ENCODE data around the gene MYBPHL.

The MYBPHL gene

GRCh38 chr1:109256085-109256484 lies 50.7 kb downstream of the MYBPHL start:
- TF ChIP-seq, protein P1, sequence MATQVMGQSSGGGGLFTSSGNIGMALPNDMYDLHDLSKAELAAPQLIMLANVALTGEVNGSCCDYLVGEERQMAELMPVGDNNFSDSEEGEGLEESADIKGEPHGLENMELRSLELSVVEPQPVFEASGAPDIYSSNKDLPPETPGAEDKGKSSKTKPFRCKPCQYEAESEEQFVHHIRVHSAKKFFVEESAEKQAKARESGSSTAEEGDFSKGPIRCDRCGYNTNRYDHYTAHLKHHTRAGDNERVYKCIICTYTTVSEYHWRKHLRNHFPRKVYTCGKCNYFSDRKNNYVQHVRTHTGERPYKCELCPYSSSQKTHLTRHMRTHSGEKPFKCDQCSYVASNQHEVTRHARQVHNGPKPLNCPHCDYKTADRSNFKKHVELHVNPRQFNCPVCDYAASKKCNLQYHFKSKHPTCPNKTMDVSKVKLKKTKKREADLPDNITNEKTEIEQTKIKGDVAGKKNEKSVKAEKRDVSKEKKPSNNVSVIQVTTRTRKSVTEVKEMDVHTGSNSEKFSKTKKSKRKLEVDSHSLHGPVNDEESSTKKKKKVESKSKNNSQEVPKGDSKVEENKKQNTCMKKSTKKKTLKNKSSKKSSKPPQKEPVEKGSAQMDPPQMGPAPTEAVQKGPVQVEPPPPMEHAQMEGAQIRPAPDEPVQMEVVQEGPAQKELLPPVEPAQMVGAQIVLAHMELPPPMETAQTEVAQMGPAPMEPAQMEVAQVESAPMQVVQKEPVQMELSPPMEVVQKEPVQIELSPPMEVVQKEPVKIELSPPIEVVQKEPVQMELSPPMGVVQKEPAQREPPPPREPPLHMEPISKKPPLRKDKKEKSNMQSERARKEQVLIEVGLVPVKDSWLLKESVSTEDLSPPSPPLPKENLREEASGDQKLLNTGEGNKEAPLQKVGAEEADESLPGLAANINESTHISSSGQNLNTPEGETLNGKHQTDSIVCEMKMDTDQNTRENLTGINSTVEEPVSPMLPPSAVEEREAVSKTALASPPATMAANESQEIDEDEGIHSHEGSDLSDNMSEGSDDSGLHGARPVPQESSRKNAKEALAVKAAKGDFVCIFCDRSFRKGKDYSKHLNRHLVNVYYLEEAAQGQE (IDR thresholded peaks at IDR 0.05; ENCODE audit: insufficient read depth in 1 of 2, low read depth in 2 of 2, low read length in 2 of 2): no peak
- TF ChIP-seq FOXP2 (optimal IDR thresholded peaks at IDR 0.05; ENCODE audit: borderline replicate concordance, extremely low read depth, extremely low read length, insufficient read depth) (no peak), SIN3A (IDR thresholded peaks at IDR 0.05; ENCODE audit: borderline replicate concordance, insufficient read depth, low read length) (no peak), TAF1 (IDR thresholded peaks at IDR 0.05; ENCODE audit: borderline replicate concordance, insufficient read depth, low read length) (no peak), POLR2AphosphoS5 (IDR thresholded peaks at IDR 0.05; ENCODE audit: low read depth, low read length) (no peak)

GRCh38 chr1:109255678-109256077 lies 51.1 kb downstream of the MYBPHL start:
- TF ChIP-seq SIN3A (IDR thresholded peaks at IDR 0.05; ENCODE audit: borderline replicate concordance, insufficient read depth, low read length): no peak
- TF ChIP-seq, protein P1 (IDR thresholded peaks at IDR 0.05; ENCODE audit: insufficient read depth in 1 of 2, low read depth in 2 of 2, low read length in 2 of 2): no peak
- no peak for TF ChIP-seq FOXP2 (optimal IDR thresholded peaks at IDR 0.05; ENCODE audit: borderline replicate concordance, extremely low read depth, extremely low read length, insufficient read depth)
- TF ChIP-seq POLR2AphosphoS5 (IDR thresholded peaks at IDR 0.05; ENCODE audit: low read depth, low read length): no peak
- TF ChIP-seq TAF1 (IDR thresholded peaks at IDR 0.05; ENCODE audit: borderline replicate concordance, insufficient read depth, low read length): no peak

GRCh38 chr1:109255097-109255651 lies 51.6 kb downstream of the MYBPHL start:
- no peak for TF ChIP-seq POLR2AphosphoS5 (IDR thresholded peaks at IDR 0.05; ENCODE audit: low read depth, low read length)
- TF ChIP-seq, protein P1 (IDR thresholded peaks at IDR 0.05; ENCODE audit: insufficient read depth in 1 of 2, low read depth in 2 of 2, low read length in 2 of 2): peak in 1 of 2 experiments; percentile 32; a peak in 1 of 4 replicates

- TF ChIP-seq POLR2AphosphoS5 (IDR thresholded peaks at IDR 0.05; ENCODE audit: low read depth, low read length) (no peak), TAF1 (IDR thresholded peaks at IDR 0.05; ENCODE audit: borderline replicate concordance, insufficient read depth, low read length) (no peak)
- TF ChIP-seq, protein P1 (IDR thresholded peaks at IDR 0.05; ENCODE audit: insufficient read depth in 1 of 2, low read depth in 2 of 2, low read length in 2 of 2): peak; percentile 22 to 37; a peak in 1 of 4 replicates
Measured at GRCh38 chr1:109254621-109255096, 52.2 kb downstream of the MYBPHL start.
